K562 (cell line): ENCODE measurements around the gene TRMT2A.

Experiments used
- DEAF1 ChIP-seq: fragments of 450-650 bp; formaldehyde crosslinking; IDR thresholded peaks from 2 replicates; pipeline ENCODE4 v1.4.0; 2020; ENCODE audit warnings: mild to moderate bottlenecking, moderate library complexity
- FOXK2 ChIP-seq, 2 experiments: fragments of 450-650 bp; IDR thresholded peaks in 1 of 2; conservative IDR thresholded peaks in 1 of 2; 2 replicates each; pipeline ENCODE4 v1.6.1; 2016; ENCODE audit warnings: low read depth in 2 of 2, mild to moderate bottlenecking in 1 of 2
- MAFF ChIP-seq: IDR thresholded peaks from 2 replicates; pipeline ENCODE4 v1.6.1; 2012; ENCODE audit warnings: low read length, improper control_type of control experiment
- SREBF1 ChIP-seq: fragments of 150-350 bp; IDR thresholded peaks from 2 replicates; pipeline ENCODE4 v1.6.1; 2014; ENCODE audit warnings: antibody characterized with exemption, low read depth, low read length, borderline replicate concordance
- SRF ChIP-seq, 2 experiments: fragments of 250-450, 450-650 bp in 1 of 2; sonication (Bioruptor Pico) in 1 of 2; sonication (generic) in 1 of 2; formaldehyde crosslinking; IDR thresholded peaks; 2 replicates each; pipeline versions ENCODE4 v1.5.0 to v1.5.1; 2020 to 2022; ENCODE audit warnings: mild to moderate bottlenecking in 1 of 2, missing genetic modification reagents in 1 of 2
- TCF7L2 ChIP-seq: fragments of 150-350 bp; IDR thresholded peaks from 2 replicates; pipeline ENCODE4 v1.6.1; 2016; ENCODE audit warnings: low read depth, mild to moderate bottlenecking, low read length, moderate library complexity

- TF ChIP-seq SREBF1 (no peak), DEAF1 (CRISPR knock-in tag) (no peak), TCF7L2 (no peak), MAFF (no peak), SRF (CRISPR knock-in tag; IDR thresholded peaks at IDR 0.05) (no peak), FOXK2 (conservative IDR thresholded peaks at IDR 0.05 in 1 of 2, IDR thresholded peaks at IDR 0.05 in 1 of 2; ENCODE audit: low read depth in 2 of 2) (no peak)
These were observed 41.5 kb upstream of the TRMT2A start for GRCh38 chr22:20158391-20159036.
